ENCODE data around the gene BCL11A.

BCL11A gene

DNA sequence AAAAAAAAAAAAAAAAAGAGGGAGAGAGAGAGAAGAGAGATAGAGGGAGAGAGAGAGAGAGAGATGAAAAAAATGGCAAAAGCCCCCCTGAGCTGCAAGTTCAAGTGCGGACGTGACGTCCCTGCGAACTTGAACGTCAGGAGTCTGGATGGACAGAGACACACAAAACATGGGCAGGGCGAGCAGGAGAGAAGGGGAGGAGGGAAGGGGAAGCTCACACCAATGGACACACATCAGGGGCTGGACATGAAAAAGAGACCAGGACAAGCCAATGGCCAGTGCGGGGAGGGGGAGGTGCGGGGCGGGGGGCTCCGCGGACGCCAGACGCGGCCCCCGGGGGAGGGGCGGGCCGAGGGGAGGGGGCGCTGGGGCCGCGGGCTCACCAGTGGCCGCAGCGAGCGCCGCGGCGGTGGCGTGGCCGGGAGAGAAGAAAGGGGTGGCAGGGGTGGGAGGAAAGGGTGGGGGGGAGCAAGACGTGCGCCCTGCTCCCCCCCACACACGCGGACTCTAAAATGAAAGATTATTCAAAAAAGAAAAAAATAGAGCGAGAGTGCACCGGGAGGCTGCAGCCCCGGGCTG lies at the start of gene BCL11A:
Gene BCL11A (minus strand): TSS at position 160 of the 579 bp plus-strand sequence. CDS start 384 bp downstream, outside the sequence.
- no peak for DNase-seq

DNA sequence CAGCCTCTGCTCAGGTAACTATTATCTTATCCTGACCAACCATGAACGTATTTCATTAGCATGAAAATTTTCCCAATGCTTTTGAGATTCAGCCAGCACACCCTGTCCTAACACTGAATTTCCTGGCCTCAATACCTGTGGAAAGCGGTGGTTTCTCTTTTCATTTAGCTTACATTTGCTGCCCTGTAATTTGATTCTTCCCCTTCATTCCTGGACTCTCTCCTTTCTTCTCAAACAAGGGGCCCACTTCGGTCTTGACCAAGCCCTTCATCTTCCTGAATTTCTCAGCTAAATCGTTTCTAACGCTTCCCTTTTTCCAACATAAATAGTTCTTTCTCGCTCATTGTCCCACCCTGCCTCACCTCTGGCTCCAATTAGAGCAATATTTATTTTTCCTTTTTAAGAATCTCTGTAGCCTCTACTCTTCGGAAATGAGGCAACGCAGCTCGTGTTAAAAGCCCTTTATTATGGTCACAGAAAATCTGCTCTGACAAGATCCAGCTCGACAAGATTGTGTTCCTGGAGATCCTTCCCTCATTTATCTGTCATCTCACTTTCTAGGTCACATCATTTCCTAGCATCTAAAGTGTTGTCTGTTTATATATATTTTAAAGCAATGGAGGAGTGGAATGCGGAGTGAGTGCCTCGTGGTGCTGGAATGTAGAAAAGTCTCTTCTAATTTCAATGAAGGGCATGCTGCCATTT lies 49.5 kb upstream of the BCL11A start:
- DNase-seq, result no peak

DNA sequence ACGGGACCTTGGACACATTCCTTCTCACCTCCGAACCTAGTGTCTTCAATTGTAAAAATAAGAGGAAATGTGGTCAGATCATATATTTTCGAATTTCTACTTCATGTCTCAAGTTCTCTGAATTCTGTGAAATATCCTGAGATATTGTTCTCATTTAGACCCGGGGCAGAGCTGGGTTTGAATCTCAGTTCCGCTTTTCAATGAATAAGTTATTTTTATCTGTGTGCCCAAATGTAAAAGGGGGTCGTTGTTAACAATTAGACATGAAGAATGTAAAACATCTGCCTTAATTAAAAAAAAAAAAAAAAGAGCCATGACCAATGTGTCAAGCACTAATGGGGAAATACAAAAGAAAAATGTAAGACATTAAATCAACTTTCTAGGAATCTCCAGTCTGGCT lies 48.9 kb upstream of the BCL11A start:
- no peak for DNase-seq

DNA sequence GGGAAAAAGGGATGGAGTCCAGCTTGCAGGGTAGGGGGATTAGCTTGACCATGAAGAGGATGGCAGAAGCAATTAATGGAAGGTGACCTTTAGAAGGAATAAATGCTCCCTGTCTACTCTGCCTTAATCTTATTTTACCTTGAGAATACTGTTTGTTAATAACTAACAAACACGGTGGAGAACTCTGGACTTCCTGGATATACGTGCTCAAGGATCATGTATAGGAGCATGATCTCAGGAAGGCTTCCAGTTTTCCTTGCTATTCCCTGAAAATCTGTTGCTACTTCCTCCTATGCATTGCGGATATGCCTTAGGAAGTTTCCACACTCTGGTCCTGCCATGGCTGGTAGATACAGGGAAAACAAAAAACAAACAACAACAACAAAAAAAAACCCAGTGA lies 44.8 kb upstream of the BCL11A start:
- no peak for DNase-seq

DNA sequence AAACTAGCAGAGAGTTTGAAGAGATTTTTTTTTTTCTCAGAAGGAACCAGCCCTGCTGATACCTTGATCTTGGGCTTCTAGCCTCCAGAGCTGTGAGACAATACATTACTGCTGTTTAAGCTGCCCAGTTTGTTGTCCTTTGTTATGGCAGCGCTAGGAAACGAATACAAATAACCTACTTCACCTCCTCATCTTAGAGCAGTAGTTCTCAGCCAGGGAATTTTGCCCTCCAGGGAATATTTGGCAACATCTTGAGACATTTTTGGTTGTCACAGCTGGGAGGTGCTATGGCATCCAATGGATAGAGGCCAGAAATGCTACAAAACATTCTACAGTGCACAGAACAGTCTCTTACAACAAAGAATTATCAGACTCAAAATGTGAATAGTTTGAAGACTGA lies 43.9 kb upstream of the BCL11A start:
- DNase-seq, result no peak

DNA sequence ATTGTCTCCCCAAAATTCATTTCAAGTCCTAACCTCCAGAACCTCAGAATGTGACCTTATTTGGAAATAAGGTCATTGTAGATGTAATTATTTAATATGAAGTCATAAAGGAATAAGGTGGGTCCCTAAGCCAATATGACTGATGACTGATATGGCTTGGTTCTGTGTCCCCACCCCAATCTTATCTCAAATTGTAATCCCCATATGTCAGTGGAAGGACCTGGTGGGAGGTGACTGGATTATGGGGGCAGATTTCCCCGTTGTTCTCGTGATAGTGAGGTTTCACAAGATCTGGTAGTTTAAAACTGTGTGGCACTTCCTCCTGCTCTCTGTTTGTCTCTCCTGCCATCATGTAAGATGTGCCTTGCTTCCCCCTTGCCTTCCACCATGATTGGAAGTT lies 43.0 kb upstream of the BCL11A start:
- no peak for DNase-seq

DNA sequence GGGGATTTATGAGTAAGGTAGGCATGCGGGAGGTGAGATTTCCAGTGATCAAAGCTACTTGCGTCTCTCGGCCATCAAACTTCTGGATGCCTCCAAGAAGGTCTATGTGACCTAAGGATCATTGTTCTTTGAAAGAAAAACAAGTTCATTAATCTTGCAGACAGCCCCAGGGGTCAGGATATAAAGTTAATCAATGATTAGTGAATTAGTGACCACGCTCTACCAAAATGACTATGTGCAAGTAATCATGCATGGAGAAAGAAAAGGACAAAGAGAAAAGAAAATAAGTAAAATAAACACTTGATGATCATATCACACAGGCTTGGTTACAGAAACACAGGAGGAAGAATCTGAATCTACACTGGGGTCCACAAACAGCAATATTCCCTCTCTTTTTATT lies 42.5 kb upstream of the BCL11A start:
- no peak for DNase-seq

DNA sequence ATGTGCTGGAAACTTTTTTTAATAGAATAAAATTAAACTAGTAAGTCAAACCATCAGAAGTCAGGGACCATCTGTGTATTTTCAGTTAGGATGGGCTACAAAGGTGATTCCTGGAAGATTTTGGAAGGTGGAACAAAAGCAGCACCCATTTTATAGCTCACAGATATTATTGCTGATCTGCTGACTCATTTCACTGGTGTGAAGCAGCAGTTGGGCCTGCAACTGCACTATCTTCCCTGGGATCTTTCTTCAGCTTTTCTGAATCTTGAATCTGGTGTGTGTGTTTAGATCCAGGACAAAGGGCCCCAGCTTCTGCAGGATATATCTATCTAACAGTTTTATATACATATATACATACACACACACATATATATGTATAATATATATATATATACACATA lies 35.6 kb upstream of the BCL11A start:
- DNase-seq, result no peak

DNA sequence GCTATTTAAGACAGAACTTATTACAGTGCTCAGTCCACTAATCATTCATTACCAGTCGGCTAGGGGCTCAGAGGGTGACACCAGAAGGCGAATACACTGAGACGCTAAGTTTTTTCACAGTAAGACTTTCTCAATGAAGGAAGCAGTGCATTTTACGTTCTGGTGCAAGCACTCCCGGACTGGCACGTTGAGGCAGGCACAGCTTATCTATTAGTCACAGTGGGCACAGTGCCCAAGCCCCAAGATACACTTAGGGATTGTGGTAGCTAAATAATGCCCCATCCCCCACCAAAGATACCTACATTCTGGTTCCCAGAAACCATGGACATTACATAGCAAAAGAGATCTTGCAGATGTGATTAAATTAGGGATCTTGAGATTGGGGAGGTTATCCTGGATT lies 32.6 kb upstream of the BCL11A start:
- no peak for DNase-seq

DNA sequence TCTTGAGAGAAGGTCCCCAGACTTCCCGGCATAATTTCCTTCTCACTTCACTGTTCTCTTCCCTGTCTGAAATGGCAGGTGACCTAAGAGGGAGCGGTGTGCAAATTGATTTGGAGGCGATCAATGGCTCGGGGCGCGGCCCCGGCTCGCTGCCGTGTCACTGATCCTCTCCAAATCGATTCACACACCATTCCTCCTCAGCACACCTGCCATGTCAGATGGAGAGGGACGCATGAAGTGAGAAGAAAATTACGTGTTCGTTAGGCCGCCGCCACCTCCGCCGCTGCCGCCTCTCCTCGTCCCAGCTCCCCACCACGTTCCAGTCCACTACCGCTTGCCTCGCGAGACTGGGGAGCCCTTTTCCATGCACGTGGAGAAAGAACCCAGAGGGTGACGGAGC lies 31.8 kb upstream of the BCL11A start:
- DNase-seq, result no peak

DNA sequence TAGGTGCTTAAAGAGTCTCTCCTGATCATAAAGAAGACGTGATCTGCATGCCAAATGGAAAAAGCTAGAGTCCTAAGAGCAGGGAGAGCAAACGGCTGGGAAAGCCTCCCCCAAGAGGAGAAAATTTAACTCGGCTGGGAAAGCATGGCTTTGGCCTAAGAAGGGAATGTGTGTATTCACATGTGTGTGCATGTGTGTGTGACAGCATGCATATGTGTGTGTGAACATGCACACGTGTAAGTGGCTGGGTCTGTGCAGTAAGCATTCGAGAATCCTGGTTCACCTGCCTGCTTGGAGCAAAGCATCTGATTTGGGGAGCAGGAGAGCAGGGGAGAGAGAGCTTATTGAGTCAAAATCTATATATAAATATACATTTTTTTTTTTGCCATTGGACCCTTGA lies 30.1 kb upstream of the BCL11A start:
- DNase-seq, result no peak

DNA sequence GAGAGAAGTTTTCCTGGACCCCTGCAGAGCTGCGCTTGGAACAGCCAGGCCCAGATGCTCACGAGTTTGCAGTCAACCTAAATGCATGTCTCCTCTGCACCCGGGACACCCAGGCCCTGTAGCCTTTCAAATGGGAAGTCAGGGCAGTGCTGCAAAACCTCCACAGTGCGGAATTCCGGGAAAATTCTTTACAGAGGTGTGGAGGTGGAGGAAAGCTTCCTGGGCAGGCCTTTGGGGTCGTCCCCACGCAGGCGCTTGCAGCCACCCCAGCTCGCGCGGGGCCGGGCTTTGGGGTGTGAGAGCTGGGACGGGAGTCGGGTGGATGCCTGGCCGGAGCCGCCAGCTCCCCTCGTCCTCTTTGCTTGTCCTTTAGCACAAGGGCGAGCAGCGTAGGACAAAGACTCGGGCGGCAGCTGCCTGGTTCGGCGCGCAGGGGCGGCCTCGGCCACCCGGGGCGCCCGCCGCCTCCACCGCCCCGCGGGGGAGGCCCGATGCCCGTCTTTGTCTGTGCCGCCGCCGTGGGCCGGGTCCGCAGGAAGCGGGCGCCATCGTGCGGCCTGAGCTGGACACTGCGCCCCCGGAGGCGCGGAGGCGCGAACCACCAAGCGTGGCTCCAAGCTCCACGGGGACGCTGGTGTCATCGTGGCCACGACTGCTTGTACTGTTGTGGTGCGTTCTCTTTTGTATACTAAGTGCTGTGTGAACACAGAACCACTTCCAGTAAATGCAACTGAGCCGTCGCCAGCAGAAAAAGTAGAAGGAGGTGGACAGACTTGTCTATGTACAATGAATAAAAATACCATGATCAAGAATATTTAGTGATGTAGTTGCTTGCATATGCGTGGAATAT lies 28.2 kb upstream of the BCL11A start:
- DNase-seq, result peak; percentile 77

DNA sequence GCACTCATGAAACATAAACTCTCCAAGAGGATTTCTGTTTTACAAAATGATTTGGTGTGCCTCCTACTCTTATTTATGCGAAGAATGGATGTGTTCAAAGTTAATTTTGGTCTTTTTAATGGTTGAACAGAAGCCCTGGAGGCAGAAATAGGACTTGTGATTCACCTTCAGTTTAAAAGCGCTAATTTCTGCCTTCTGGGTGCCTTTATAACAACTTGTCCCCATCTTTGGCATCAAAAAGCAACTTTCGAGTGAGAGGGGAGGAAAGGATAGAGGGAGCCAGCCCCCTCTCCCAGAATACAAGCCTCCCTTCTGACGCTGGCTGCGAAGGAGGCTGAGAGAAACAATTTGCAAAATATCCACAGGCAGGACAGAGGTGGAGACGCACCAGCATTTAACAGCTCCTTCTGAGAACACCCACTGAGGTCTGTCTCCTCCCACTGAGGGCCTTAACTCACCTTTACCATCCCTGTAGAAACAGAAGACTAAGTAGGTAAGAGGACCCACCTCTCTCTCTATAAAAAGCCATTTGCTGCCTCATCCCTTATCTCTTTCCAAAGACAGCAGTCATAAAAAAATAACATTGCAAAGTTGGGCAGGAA lies 24.3 kb upstream of the BCL11A start:
- no peak for DNase-seq

DNA sequence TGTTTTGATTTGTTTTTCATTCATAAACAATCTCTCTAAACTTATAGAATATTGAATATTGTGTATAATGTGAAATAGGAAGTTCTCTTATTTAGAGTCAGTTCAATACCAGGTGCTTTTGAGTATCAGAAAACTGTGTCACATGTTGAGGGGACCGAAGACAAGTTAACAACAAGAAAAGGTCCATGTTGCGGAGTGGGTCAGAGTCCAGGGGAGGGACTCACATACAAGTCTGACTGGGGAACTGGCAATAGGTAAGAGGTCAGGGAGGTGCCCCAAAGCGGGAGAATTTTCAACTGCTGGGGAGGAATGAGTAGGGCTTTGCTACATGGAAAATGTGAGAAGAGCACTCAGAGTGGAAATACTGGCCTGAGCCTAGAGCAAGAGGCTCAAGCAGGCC lies 19.8 kb upstream of the BCL11A start:
- DNase-seq, result no peak

DNA sequence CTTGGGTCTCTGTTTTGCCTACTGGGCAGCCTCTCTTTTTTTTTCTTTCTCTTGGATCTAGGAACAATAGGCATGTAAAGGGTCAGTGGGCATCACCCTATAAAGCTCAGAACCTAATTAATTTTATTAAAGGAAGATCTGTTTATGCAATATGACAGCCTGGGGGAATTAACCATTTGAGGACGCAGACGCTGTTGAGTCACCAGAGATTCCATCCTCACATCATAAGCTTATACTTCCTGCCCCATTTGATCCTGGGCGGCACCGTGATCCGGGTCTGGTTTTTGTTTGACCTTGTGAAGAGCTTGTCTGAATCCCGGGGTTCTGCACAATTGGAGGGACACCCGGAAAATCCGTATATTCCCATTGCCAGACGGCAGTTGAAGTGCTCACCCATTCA lies 16.8 kb upstream of the BCL11A start:
- no peak for DNase-seq

DNA sequence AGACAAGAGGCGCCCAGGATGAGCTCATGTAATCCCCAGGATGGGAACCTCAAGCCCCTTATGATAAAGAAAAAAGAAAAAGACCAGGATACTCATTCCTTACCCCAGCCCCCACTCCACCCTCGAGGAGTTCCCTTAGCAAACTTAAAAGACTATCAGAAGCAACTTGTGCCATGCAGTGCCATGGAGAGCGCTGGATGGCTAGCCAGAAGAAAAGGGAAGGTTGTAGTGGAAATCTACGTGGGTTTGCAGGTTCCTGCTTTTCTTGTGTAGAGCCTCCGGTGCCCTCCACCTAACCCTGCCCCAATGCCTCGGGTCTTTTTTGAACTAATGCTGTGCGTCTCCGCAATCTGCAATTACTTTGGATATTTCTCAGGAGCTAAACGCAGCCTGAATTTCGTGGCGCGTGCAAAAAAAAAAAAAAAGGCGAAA lies 16.2 kb upstream of the BCL11A start:
- no peak for DNase-seq

DNA sequence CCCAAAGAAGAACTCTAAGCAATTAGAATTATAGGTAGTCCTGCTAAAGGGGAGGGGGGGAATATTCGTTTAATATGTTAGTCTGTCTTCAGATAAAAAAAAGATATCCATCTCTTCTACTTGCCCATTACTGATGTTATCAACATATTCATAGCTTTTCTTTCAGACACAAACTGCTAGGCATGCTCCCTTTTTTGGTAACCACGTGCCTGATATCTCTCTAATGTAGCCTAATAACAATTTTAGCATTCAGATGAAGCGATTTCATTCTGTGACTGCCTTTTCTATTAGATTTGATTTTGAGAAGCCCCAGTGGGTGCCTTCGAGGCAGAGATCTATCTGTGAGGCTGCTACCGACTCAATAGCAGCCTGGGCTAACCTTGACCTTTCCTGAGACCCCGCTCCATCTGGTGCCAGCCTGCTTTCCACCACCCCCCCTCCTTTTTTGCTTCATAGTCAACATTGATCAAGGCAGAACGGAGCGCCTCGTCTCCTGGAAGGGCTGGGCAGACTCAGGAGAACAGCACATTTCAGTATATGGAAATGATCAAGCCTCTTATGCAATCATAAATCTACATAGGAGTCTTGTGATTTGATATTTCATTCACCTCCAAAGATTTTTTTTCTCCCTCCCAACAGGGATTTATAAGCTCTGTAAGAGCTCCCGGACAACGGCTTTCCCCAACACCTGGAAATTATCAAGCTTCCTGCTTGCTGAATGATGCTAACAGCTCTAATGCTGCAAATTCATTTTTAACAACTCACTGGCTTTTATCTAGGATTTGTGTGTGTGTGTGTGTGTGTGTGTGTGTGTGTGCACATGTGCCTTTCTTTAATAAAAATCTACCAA lies 14.7 kb upstream of the BCL11A start:
- DNase-seq, result no peak

DNA sequence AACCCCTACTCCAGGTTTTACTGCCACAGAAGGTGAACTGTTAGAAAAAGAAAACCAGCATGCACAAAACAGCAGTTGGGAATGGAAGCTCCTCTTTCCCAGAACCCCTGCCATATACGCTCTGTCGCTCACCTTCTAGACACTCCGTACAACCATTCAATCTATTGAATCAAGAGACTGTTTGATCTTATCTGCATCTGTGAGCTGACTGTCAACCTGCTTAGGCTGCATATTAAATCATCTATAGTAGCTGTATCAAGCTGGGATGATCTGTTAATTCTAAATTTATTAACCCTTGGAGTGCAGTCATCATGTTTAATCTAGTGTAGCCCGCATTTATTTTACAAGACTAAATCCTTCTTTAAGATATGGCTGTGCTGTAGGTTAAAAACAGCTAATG lies 13.6 kb upstream of the BCL11A start:
- no peak for DNase-seq

DNA sequence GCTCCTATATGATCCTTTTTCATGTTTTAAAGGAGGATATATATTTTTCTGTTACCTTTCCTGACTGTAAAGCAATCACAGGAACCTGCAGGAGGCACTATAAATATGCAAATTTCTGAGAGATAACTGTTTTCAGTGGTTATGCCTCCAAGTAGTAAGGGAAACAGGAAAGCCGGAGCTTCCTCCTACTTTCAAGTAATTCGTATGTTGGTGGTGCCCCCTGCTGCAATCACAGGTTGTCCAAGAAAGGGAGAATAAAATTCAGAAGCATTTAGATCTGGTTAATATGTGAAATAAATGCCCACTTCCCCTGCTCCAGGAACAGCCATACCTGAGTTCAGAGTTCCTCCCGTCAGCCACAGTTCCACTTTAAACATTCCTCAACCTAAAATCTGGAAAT lies 12.0 kb upstream of the BCL11A start:
- no peak for DNase-seq

DNA sequence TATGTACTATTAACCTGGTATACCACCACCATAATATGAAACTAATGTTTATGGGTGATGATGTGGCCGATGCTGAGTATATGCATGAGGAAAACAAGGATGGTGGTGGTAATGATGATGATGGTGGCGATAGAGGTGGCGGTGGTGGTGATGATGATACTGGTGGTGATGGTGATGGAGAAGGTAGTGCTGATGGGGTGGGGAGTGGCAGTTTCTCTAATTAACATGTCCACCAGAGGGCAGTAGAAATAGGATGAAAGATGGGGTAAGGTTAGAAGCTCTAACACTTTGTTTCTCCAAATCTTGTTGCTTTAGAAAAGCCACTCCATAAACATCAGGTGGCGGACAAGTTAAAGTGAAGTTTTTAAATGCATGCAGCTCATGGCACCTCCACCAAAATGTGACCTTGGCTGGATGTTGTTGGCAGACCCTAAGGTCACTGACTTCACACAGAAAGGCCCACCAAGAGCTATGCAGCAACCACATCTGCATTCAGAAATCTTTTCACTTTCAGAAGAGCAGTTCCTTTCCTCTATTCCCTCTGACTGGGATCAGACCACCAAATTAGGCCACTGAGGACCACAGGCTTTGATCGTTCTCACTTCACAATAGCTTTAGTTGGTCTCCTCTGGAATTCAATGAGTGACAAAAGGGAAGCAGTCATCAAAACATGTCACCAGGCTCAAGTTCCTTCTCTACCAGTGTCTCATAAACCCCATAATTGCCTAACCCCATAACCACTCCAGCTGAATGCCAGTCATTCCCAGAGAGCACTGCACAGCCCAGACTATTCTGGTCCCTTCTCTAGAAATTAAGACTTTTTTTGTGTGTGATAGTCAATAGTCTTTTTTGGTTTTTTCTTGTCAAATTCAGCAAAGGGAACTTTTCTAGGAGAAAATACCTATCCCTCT lies 7.5 kb upstream of the BCL11A start:
- no peak for DNase-seq

DNA sequence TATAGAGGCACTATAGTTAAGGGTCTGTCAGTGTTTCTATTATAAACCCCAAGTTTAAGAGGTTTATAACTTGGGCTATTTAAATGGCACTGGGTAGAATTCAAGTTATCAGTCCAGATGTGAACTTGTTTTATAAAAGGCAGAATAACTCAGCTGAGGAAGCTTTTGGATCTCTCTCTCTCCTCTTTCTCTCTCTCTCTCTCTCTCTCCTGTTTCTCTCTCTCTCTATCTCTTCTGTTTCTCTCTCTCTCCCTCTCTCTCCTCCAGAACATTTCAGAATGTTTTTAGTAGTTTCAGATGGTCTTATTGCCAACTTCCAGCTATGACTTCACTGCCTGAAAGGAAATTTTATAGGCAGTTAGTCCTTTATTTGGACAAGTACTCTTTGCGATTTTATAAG lies 6.4 kb upstream of the BCL11A start:
- no peak for DNase-seq

DNA sequence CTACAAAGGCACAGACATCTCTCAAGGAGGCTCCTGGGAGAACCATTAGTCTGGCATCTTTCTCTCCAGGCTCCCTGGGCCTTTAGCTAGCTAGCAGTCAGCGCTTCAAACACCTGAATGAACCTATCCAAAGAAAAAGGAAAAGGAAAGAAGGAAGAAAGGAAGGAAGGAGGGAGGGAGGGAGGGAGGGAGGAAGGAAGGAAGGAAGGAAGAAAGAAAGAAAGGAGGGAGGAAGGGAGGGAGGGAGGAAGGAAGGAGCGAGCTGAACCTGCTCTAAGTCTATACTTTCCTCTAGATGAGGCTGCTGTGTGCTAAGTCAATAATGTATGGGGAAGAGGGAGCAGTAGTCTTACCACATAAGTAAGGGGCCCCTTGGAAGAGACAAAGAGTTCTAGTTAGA lies 5.1 kb upstream of the BCL11A start:
- DNase-seq, result no peak

Data from activated CD4-positive, CD25-positive, alpha-beta regulatory T cell treated with anti-CD3 and anti-CD28 coated beads, Interleukin-2, amount 50 U/mL, for 72 hours (primary cell).